Chondrocyte (in vitro differentiated cells): ENCODE data around the gene ALDH3A1. TPM values are rescaled to one million over a fixed set of nuclear protein-coding genes. Genes with fewer than 3 reads are reported as not detected.

Source experiments
- DNase-seq: peaks from one replicate; pipeline ENCODE4 v3.0.0; 2021; ENCODE audit warnings: mixed read lengths, low spot score
- H3K27ac Mint-ChIP-seq: one replicate; pipeline ENCODE4 v1.8.0; 2021; ENCODE audit warnings: mild to moderate bottlenecking, moderate library complexity, mixed read lengths; ENCODE audit not compliant: unreplicated experiment
- H3K27me3 Mint-ChIP-seq: 2 replicates; pipeline ENCODE4 v1.8.0; 2021; ENCODE audit warnings: low read depth, mixed read lengths
- H3K36me3 Mint-ChIP-seq: 2 replicates; pipeline ENCODE4 v1.8.0; 2021; ENCODE audit warnings: low read depth, mixed read lengths
- H3K4me1 Mint-ChIP-seq: 2 replicates; pipeline ENCODE4 v1.8.0; 2021; ENCODE audit warnings: low read depth, mild to moderate bottlenecking, mixed read lengths
- H3K4me3 Mint-ChIP-seq: one replicate; pipeline ENCODE4 v1.8.0; 2021; ENCODE audit warnings: mild to moderate bottlenecking, moderate library complexity, mixed read lengths; ENCODE audit not compliant: unreplicated experiment
- H3K9me3 Mint-ChIP-seq: 2 replicates; pipeline ENCODE4 v1.8.0; 2021; ENCODE audit warnings: low read depth, mixed read lengths
- CTCF ChIP-seq: fragments of 200-600 bp; sonication (generic); IDR thresholded peaks from 2 replicates; pipeline ENCODE4 v1.5.0; 2021; ENCODE audit warnings: antibody characterized with exemption, mild to moderate bottlenecking, moderate library complexity
- total RNA-seq: library from RNA; stranded (reverse); gene quantifications from 3 replicates; pipeline ENCODE4 v1.2.1, GENCODE V29; 2021

The ALDH3A1 gene
- total RNA-seq, 1 donor from 2014 or later = not detected

DNA sequence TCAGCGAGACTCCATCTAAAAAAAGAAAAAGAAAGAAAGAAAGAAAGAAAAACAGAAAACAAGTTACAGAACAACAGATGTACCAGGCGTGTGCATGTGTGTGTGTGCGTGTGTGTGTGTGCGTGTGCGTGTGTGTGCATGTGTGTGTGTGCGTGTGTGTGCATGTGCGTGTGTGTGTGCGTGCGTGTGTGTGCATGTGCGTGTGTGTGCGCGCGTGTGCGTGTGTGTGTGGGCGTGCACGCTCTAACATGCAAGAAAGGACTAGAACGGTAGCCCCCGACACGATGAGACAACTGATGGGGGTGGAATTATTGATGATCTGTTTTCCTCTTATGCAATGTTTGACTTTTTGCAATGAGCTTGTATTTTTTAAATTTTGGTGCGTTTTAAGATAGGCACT is 1.6 kb downstream of the ALDH3A1 start:
- peaks cover 20% of the 10 kb centered on the region for H3K4me1 Mint-ChIP-seq
- no peak overlapping the region for H3K4me3 Mint-ChIP-seq
- peaks cover 3% of the 10 kb centered on the region for H3K27me3 Mint-ChIP-seq
- H3K27ac Mint-ChIP-seq = no peak overlapping the region
- H3K9me3 Mint-ChIP-seq = no peaks in the 10 kb centered on the region
- TF ChIP-seq CTCF = no peak
- no peak for DNase-seq
- no peaks in the 10 kb centered on the region for H3K36me3 Mint-ChIP-seq

DNA sequence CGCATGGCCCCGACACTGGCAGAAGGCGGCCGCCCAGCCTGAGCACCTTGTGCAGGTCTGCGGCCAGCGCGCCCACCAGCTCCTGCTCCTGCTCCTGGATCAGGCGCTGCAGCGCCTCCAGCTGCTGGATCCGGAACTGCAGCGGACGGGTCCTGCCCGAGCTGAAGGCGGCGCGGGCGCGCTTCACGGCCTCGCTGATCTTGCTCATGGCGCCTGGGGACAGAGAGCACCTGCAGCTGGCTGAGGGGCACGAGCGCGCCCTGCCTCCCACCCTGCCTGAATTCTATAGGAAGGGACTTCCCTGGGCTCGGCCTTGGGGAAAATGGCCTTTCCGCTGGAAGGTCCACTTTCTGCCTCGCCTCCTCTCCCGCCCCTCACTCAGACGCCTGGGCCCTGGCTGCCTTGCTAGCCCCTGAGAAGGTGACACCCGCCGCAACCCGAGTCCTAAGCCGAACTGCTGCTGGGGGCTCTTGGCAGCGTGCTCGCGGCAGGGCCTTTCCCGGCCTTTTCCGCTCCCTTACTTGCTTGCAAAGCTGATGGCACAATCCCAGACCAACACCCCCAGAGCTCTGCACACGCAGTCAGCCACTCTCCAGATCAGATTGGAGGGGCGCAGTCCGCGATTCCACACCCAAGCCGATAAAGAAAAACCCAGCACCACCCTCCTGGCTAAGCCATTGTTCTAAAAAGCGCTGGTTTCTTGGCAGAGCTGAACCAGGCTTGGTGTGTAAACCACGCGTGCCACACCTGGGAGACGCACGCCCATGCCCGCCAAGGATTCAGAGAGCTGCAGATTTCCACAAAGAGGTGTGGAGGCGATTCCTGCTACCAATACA is 3.0 kb downstream of the ALDH3A1 start:
- H3K4me3 Mint-ChIP-seq = peak overlapping the region; percentile 48
- H3K27me3 Mint-ChIP-seq = peaks cover 3% of the 10 kb centered on the region
- peaks cover 15% of the 10 kb centered on the region for H3K4me1 Mint-ChIP-seq
- no peak for DNase-seq
- no peak overlapping the region for H3K27ac Mint-ChIP-seq
- H3K36me3 Mint-ChIP-seq = no peaks in the 10 kb centered on the region
- peak; percentile 91 for TF ChIP-seq CTCF
- no peaks in the 10 kb centered on the region for H3K9me3 Mint-ChIP-seq

DNA sequence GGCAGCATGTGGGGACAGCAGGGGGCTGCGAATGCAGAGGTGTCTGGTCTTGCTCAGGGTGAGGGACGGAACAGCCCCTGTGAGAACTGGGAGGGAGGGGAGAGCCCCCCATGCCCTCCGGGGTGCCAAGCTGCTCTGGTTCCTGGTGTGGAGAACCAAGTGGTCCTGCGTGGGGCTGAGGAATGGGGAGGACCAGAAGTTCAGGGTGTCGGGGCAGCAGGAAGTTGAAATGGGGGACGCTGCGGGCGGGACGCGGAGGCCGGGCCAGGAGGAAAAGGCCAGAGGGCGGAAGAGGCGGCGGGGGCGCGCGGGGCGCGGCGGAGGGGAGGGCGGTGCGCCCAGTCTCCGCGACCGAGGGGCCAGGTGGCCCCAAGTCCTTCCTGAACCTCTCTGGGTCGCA is 3.6 kb downstream of the ALDH3A1 start:
- Mint-ChIP-seq H3K36me3 (no peaks in the 10 kb centered on the region), H3K27me3 (peaks cover 3% of the 10 kb centered on the region), H3K4me1 (peaks cover 15% of the 10 kb centered on the region), H3K4me3 (peak overlapping the region; percentile 61), H3K27ac (no peak overlapping the region), H3K9me3 (no peaks in the 10 kb centered on the region)
- no peak for DNase-seq
- TF ChIP-seq CTCF = no peak

DNA sequence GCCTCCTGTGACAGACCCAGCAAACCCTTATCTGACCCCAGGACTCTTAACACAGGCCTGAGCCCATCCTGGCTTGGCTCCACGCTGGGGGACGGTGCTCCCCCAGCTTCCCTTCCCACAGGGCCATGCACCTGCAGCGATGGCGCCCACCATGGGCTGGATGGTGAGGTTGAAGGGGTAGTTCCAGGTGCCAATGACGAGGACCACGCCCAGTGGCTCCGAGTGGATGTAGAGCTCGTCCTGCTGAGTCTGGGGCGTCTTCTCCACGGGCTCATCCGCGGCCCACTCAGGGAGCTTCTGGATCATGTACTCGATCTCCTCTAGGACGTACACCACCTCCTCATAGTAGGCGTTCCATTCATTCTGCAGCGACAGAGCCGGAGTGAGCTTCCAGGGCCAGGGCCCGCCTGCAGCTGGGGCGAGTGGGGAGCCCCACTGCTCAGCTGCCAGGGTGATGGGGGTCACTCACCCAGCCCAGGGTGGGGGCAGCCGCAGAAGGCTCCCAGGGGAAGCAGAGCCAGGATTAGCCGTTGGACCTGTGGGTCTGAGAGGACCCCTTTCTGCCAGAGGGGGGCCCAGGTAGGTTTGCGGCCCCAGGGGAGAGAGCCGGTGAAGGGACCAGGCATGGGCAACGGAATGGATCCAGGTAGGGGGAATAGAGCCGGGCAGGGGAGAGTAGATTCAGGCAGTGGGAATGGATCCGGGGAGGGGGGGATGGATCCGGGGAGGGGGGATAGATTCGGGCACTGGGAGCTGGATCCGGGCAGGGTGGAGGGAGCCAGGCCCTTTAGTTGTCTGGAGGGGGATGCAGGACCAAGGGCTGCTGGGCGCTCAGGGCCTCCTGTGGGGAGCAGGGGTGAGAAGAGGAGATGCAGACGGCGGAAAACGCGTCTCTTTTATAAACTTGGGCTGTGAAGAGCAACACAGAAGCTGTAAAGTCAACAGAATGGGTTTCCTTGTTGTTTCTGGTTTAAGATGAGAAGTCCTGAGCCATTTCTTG is 4.7 kb downstream of the ALDH3A1 start:
- no peak for DNase-seq
- TF ChIP-seq CTCF = no peak
- Mint-ChIP-seq H3K27ac (no peak overlapping the region), H3K27me3 (peaks cover 3% of the 10 kb centered on the region), H3K4me1 (peaks cover 10% of the 10 kb centered on the region), H3K9me3 (no peaks in the 10 kb centered on the region), H3K36me3 (no peaks in the 10 kb centered on the region), H3K4me3 (no peak overlapping the region)

DNA sequence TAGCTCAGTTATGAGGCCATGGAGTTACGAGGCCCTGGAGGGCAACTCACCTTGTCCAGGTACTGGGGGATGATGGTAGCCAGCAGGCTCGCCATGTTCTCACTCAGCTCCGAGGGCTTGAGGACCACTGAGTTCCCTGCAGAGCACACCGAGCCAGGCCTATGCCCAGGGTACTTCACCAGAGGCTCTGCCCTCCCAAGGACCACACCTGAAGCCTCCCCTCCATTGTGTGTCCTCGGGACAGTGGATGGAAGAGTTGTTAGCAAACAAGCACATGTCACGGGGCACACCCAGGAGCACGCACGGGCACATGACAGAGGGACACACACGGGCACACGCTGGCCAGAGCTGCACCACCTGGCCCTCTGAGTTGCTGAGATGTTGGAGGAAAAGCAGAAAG is 5.6 kb downstream of the ALDH3A1 start:
- no peaks in the 10 kb centered on the region for H3K36me3 Mint-ChIP-seq
- no peak overlapping the region for H3K27ac Mint-ChIP-seq
- no peak for DNase-seq
- no peaks in the 10 kb centered on the region for H3K27me3 Mint-ChIP-seq
- H3K4me1 Mint-ChIP-seq = peaks cover 4% of the 10 kb centered on the region
- no peak overlapping the region for H3K4me3 Mint-ChIP-seq
- H3K9me3 Mint-ChIP-seq = no peaks in the 10 kb centered on the region
- TF ChIP-seq CTCF = no peak
